Fibroblast of skin of left quadriceps (primary cell): ENCODE results near the gene FRMD4A.

Experiments
- DNase-seq, 2 experiments: peaks; one replicate each; pipeline ENCODE4 v3.0.0-alpha.2; 2013; ENCODE audit warnings: low read depth in 2 of 2

The FRMD4A gene

DNA sequence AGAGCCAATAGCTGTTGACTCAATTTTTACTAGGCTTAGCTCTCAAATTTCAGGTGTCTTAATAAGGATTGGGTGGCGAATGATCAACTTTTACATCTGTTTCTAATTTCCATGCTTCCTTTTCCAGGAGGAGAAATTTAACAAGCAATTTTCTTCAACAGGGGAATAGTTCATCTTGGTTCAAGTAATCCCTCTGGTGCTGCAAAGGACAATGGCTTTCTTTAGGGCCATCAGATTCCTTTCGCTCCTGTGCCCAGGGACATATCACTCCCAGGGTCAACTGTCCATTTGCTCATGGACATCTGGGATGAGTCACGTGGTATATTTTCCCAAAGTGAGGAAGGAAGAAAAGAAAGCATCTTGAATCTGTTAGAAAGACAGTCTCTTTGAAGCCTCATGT is 313.3 kb downstream of the FRMD4A start:
- DNase-seq, result peak; percentile 85 to 86

DNA sequence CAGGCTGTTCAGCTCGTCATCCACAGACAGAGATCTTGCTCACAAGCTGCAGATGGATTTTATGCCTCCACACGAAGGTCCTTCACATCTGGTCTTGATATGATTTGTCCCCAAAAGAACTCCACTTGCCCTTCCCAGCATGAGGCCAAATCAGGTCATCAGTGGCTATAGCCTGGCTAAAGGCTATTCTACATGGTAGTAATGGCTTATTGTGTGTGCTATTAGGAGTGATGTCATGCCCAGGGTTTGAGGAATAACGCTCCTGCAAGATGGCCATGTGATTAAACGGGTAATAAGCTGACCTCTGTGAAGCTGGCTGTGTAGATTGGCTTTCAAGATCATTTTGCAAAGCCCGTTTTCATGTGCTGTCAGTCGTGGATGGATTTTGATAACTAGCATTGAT is 313.8 kb downstream of the FRMD4A start:
- no peak for DNase-seq

DNA sequence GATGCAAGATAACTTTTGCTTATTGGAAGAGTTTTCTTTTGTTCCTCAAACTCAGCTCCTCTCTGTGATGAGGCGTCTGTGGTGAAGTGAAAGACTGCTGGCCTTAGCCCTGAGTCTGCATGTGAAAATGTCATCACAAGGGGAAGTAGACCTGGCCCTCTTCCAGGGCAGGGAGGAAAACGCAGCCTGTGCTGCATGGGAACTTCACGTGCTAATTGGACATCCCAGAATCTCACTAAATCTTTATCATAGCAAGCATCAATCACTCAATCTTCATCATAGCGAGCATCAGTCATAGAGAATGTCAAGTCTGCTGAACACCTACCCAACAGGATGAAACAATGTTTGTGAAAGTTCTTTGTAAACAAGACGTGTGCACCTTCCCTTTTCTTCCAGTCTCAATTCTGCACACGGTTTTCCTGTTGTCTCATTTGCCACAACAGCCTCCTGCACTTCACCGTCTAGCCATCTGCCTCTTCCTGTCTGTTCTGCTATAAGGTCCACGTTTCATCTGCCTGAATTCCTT is 314.6 kb downstream of the FRMD4A start:
- no peak for DNase-seq

DNA sequence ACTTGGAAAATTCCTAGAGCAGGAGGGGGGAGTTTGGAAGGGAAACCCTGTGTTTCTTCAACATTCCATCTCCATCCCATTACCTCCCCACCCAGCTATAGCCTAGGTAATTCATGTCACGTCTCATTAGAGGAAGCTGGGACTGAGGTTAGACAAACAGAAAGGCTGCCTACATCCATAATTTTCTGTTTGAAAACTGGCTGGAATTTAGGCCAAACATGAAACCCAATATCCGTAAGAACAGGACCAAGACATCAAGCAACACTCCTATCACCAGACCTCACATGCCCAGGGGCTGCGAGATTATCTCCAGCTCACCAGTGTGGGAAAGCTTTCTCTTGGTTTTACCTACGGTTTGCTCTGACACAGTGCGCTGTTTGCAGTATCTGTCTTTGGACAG is 316.3 kb downstream of the FRMD4A start:
- DNase-seq, result no peak

DNA sequence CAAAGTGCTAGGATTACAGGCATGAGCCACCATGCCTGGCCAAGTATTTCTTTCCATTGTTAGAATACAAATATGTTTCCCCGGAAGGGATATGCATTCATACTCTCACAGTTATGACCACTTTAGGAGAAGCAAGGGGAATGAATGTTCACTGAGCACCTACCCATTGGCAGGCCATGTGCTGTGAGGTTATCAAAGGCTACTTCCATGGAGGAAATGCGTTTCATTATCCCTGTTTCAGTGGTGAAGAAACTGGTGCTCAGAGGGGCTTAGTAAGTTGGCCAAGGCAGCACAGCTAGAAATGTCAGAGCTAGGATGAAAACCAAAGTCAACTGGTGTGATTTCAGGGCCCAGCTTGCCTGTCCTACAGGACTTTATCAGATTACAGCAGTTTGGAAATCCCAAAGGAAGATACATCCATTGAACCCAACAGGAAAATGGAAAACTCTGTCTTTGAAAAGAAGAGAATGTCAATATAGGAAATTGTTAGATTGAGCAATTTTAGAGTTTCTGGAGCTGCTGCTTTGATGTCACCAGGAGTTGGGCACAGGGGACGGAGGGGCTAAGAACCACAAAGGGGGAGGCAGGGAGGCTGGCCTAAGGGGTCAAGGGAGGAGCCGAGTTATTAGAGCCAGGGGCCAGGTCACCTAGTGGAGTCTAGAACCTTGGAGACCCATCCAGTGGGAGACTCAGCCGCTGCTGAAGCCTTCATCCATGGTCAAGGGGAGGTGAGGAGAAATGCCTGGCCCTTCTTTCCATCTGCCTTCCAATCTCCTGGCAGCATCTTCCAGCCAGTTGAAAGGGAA is 319.8 kb downstream of the FRMD4A start:
- DNase-seq, result no peak

DNA sequence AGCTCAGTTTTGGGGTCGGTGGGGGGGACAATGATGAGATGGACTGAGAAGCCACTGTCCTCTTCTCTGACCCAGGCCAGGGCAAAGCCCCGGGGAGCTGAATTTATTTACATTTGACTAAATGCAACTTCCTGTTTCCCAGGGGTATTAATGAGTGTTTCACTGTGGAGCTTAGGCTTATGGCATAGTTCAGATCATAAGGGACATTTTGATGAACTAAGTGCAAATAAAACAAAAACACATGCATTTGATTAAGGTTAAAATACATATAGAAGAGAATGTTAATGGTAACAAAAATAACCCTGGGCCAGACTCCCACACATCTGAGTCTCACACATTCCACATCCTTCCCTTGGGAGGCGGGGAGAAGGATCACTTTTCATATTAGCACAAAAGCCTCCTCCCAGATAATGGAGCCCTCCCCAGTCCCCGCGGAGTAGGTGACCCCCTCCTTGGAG is 320.6 kb downstream of the FRMD4A start:
- DNase-seq, result peak; percentile 69 to 74

DNA sequence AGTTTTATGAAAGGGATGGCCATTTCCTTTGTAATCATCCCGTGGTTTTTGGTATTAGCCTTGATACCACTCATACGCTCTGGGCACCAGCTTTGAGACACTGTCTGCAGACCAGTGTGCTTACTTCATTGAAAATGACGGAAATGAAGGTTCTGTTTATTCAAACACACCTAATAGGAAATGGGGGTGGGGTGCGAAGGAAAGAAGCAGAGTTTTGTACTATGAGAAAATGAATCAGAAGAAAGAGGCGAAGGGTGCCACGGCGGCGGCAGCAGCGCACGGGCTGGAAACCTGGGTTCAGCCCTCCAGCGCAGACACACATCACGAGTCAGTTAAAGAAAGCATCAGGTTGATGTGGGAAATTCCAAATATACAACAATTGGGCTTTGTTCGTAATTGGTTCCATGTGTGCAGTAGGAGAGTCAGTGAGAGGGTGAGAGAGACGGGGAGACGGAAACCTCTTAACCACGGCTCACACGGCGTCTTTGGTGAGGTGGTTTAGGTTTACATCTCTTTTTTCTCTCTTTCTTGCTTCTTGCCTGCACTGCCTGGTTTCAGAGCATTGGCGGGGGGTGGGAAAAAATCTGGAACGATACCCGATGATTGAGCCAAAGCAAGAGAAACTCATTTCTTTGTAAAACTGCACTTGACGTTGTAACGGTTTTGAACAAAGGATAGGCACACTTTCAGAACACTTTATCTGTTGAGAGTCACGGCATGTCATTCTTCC is 321.2 kb downstream of the FRMD4A start:
- DNase-seq, result peak; percentile 84 to 85

DNA sequence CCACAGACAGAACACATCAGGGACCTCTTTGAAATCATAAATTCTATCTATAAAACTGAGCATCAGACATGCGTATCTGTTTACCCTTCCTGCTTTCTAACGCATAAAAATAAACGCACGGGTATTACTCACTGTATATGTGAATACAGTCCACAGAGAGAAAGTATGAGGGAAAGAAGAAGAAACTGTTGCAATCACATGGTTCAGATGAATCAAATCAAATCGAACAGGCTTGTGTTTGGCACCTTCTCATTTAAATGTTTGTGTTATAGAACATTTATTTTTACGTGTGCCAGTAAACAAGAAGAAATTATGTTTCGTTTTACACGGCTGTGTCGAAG is 322.0 kb downstream of the FRMD4A start:
- DNase-seq, result no peak

DNA sequence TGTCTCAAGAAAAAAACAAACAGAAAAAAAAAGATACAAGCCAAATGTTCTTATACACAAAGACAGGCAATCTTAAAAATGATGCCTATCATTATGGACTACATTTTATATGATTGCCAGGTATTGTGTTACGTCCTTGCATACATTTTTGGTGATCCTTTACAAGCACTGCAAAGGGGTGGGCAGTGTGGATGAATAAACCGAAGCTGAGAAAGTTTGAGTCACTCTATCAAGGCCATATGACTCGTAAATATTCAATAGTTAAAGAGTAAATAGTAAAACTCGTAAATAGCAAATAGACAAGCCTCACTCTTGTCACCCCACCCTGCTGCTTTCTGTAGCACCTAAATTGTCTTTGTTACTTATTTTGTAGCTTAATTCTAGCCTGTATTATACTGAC is 326.2 kb downstream of the FRMD4A start:
- no peak for DNase-seq

DNA sequence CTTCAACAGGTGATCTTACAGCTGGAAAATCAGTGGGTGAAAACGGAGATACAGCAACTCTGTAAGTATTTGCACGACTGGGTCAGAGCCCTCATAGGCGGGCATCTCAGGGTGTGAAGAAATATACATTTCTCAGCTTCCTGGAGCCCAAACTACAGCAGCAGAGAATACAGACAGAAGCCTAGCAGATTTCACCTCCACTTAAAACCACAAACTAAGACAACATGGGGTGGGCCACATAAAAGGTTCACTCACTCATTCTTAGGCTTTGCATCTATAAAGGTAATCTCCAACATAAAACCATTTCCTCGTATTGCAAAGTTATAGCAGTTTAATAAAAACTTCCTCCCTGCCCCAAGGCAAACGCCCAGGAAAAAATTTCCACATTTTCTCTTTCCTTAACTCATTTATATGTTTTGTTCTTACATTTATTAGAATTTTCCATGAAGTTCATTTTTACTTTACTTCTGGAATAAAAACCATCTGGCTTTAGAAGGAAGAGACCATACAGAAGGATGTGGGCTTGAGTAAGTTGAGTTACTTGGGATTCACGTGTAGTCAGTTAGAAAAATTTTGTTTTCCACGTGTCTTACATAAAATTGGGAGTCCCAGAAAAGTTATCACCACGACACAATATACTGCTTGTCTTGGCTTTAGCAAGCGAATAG is 327.1 kb downstream of the FRMD4A start:
- no peak for DNase-seq

DNA sequence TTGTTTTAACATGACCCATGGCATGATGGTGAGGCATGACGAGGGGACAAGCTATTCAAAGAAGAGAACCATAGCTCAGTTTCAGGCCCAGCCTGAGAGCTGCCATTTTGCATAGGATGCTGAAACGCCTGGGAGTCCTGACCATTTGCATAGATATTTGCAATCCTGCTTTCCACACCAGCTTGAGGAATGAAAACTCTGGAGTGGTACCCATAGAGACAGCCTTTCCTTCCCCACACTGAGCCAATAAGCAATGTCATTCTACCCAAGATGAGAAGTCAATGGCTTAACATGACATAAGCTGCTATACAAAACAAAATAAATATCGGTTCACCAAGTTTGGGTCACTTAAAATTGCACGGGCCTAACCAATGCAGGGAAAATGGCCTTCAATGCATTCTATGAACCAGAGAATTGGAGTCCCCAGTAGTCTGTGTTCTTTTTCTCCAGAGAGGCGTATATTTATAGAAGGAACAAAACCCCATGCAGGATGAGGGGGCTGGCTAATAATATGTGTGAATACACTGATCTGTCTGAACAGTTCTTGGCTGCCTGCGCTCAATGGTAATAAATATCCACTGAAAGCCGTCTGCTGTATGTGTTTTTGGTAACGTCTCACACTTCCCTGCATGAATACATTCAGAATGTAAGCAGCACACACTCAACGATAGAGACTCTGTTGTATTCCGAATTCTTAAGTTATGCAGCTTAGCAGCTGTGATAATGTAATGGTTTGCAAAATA is 329.3 kb downstream of the FRMD4A start:
- no peak for DNase-seq

DNA sequence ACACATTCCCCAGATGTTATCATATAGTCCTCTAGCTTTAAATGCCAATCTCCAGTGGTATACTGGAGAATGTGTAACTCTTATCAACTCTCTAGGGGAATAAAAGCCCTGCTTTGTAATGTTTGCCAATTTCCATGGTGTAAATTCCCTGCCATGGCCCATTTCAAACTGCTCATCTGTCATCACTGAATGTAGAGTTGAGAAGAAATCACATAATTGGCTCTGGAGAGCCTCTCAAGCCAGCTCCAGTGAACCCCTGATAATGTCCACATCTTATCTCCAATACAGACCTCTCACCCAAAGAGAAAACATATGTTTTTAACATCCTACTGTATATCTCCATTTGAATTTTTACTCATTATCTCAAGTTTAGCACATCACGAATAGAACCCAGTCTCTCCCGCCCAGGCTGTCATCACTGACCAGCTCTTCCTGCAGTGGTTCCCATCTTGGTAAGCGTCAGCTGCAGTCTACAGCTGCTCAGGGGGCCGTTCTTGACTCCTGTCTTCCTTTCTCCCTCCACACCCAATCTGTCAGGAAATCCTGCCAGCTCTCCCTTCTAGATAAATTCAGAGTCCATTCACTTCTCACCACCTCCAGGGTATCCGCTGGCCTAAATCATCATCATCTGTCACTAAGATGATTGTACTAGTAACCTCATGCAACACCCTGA is 332.4 kb downstream of the FRMD4A start:
- no peak for DNase-seq

DNA sequence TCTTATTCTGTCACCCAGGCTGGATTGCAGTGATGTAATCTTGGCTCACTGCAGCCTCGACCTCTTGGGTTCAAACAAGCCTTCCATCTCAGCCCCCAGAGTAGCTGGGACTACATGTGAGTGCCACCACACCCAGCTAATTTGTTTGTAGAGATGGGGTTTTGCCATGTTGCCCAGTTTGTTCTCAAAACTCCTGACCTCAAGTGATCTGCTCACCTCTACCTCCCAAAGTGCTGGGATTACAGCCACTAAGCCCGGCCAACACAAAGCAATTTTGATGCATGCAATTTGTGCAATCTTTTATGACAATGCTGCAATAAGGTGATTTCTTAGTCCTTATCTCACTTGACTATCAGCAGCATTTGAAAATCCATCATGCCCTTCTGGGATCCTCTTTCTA is 333.1 kb downstream of the FRMD4A start:
- no peak for DNase-seq

DNA sequence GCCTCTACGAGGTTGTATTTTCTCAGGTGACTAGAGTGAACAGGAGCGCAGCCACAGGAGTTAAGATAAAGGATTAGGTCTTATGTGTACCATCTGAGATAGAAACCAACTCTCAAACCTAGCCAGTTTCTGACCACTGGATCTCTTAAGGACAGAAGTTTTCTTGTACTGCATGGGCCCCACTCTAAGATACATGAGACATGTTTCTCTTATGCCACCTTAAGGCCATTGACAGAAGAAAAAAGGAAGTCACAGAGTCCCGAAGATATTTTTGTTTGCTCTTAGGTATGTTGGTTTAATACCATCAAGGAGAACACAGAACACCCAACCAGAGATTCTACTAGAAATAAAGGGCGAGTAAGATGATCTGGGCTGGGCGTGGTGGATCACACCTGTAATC is 335.8 kb downstream of the FRMD4A start:
- no peak for DNase-seq

DNA sequence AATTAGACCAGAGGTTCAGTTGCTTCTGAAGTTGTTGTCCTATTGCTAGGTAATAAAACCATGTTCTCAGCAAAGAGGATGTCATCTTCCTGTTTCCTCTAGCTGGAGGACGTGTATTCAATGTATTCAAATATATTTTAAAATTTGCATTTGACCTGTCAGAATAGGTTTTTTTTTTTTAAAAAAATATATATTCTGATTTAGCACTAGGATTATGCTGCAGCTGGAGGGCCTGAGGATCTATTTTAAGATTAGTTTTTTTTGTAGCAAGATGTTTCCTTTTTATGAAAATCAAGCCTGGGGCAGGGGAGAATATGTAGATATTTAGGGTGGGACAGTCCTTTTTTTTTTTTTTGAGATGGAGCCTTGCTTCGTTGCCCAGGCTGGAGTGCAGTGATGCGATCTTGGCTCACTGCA is 337.0 kb downstream of the FRMD4A start:
- DNase-seq, result no peak

DNA sequence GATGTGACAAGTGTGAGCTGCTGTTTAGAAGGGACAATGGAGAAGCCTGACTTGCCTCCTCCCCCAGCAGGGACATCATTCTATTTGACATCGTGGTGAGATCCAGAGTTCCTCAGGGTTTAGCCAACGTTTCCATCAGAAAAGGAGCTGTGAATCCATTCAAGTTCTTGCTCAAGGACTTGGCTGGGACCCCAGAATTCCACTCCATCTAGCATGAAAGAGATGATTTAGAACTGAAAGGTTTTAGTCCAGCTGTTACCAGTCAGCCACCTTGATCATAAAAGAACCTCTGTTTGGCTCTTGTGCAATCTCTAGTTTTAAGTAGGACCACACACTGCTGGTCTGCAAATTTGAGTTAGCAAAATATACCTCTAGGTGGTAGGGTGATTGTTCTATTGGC is 337.6 kb downstream of the FRMD4A start:
- DNase-seq, result peak; percentile 90

DNA sequence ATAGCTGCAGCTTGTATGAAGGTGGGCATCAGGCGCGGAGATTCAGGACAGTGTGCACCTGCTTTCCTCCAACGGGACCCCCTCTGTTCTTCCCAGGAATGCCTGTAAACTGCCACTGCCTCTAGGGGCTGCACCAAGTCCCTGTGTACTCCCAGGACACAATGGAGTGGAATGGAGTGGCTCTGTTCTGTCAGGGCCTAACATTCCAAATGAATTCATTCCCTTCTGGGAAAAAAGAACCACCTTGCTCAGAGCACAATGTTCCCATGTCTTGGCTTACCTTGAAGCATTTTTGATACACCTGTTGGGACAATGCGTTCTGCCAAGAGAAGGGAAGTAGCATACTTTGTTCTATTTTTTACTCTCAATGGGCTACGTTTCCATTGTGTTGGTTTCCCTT is 339.4 kb downstream of the FRMD4A start:
- no peak for DNase-seq

DNA sequence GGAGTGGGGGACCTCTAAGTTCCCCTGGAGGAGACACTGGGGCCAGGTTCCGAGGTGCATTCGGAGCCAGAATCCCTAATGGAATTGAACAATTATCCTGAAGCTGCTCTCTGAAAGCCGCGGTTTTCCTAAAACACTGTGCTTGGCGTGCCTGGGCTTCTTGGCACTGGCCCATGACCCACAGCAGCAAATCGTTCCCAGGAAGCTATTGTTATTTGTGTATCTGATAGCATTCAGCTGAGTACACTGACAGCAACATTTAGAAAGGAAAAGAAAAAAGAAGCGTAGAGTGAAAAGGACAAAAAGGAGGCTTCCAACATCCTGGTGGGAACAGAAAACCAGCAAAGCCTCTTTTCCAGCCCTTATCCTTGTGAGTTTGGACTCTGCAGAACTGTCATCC is 339.8 kb downstream of the FRMD4A start:
- DNase-seq, result no peak

DNA sequence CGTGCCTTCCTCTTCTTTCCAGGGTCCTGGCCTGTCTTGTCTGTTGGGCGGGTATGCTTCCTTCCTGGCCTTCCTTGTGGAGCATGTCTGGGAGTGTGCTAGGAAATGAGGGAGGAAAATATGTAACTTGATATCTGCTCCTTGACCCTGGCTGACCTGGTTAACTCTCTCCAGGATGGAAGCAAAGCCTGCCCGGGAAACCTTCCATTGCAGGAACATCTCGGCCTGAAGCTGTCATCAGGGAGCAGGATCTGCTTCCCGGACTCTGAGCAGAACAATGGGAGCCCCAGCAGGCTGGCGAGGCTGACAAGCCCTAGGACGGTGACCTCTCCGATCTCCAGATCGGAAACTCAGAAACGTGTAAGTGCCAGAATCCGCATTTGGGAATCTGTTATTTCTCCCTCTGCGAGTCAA is 340.3 kb downstream of the FRMD4A start:
- no peak for DNase-seq

DNA sequence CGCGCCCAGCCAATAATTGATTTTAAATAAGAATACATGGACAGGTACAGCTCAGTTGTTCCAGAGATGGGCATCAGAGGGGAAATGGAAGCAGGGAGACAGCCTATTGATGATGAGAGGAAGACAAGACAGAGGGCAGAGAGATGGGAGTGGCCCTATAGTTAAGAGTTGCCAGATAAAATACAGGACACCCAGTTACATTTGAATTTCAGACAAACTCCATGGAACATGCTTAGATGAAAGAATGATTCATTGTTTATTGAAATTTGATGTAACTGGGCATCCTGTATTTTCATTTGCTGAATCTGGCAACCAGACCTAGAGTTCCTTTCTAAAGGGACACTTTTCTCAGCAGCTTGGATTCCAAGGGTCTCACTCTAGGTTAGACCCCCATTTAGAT is 341.1 kb downstream of the FRMD4A start:
- no peak for DNase-seq

DNA sequence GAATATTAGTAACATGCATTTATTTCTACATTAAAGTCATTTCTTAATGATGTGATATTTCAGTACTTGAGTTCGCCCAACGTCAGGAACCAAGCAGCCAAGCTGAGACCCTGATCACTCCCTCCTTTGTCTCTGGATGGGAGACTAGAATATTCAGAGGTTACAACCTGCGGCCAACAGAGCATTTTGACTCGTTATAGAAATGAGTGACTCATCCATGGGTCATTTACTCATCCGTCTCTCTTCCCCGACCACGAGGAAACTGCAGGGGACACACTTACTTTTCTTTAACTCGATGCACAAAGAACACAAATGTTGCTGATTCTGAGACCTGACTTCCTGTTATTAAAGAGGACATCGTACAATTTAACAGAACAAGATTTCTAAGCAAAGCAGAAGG is 343.3 kb downstream of the FRMD4A start:
- no peak for DNase-seq
